ENCODE data around the gene APIP. TPM values are rescaled to one million over a fixed set of nuclear protein-coding genes. Genes with fewer than 3 reads are reported as not detected.
A peak's percentile ranks its signal among the peaks of the same experiment; 100 is the strongest.

Gene APIP
- total and polyA plus RNA-seq, 10 of the 15 experiments (the other 5 are each of a cell fraction or from before 2014, with no cell fraction given), result 26.8 to 87.1 (median 52.8) TPM

DNA sequence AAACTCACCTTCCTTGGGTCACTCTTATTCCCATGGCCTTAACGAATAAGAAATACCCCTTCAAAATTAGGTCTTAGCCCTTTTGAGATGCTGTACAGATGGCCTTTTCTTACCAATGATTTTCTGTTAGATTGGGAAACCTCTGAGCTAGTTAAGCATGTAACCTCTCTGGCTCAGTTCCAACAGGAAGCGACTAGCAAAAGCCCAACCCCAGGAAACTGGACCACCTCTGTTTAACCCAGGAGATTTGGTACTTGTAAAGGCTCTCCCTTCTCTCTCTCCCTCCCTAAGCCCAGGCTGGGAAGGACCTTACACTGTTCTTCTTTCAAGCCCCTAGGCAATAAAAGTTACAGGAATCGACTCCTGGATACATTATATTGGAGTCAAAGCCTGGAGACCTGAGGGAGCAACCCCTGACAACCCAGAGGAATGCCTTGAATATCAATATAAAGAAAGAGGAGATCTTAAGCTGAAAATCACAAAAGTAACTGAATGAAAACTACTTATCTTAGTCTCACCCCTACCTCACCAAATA lies 11.7 kb downstream of the APIP start (continued):
- TF ChIP-seq MXI1 (IDR thresholded peaks at IDR 0.05; ENCODE audit: low read depth, low read length) (no peak), IKZF1 (conservative IDR thresholded peaks at IDR 0.05) (no peak), NFIC (IDR thresholded peaks at IDR 0.05; ENCODE audit: low read depth, low read length) (no peak)

DNA sequence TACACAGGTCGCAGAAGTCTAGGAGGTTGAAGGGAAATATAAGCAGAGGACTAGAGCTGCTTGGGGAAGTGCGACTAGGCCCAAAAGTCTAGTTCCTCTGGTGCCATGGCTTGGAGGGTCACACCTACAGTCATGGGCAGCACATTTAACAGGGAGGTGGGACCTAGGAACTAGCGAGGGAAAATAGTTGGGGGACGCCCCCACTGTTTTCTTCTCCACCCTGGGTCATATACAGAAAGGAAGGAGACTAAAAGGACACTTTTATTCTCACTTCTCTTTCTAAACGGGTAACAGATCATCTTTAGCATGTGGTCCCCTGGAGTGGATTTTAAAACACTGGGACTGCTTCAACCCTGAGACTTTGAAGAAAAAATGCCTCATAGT lies 16.6 kb downstream of the APIP start:
- ChIA-PET RAD21 (ENCODE audit: unreplicated experiment) (no interaction called here), SMC1A (ENCODE audit: uncharacterized antibody, unreplicated experiment) (no interaction called here), POLR2A (no interaction called here), CTCF (interaction anchor here (0.9 to 1.6 kb wide), 2 partner anchors 312 to 314 kb away, joined by 3 to 4 read pairs; no protein-coding TSS in a partner anchor)
- no peaks in the 10 kb centered on the region for H4K20me1 ChIP-seq (ENCODE audit: control insufficient read depth, insufficient read depth)
- BruUV-seq (replicated peaks), result no TSS peak
- no peak overlapping the region for H3K27ac ChIP-seq (ENCODE audit: control insufficient read depth, insufficient read depth)
- WGBS (ENCODE audit: insufficient coverage, insufficient replicate concordance, low lambda C conversion rate, missing lambda C conversion rate), result 75% methylated on average over 5 of the region's 5 CpGs
- H3K4me2 ChIP-seq (ENCODE audit: control insufficient read depth, insufficient read depth), result no peak overlapping the region
- no peaks in the 10 kb centered on the region for H3K4me1 ChIP-seq (ENCODE audit: control insufficient read depth, insufficient read depth, low read length)
- no peaks in the 10 kb centered on the region for H3K79me2 ChIP-seq (ENCODE audit: control insufficient read depth, insufficient read depth, low read length)
- no peaks in the 10 kb centered on the region for H3K27me3 ChIP-seq (replicated peaks in 1 of 2; ENCODE audit: control insufficient read depth in 2 of 2, insufficient read depth in 2 of 2, low read length in 1 of 2)
- in situ Hi-C loops (cut with MboI) (no loop called here), intact Hi-C loops (cut with micrococcal nuclease; ENCODE audit: unreplicated experiment) (no loop called here)
- TF ChIP-seq ZNF274 (IDR thresholded peaks at IDR 0.05; ENCODE audit: insufficient read depth, insufficient read length) (no peak), NR2C1 (IDR thresholded peaks at IDR 0.05) (no peak), CBX5 (IDR thresholded peaks at IDR 0.05; ENCODE audit: low read depth) (peak; percentile 99), NFYB (IDR thresholded peaks at IDR 0.05; ENCODE audit: insufficient read depth, low read depth, low read length) (no peak), CREM (IDR thresholded peaks at IDR 0.05; ENCODE audit: low read depth) (no peak), KDM1A (IDR thresholded peaks at IDR 0.05; ENCODE audit: borderline replicate concordance) (no peak)
- TF ChIP-seq, protein P1, sequence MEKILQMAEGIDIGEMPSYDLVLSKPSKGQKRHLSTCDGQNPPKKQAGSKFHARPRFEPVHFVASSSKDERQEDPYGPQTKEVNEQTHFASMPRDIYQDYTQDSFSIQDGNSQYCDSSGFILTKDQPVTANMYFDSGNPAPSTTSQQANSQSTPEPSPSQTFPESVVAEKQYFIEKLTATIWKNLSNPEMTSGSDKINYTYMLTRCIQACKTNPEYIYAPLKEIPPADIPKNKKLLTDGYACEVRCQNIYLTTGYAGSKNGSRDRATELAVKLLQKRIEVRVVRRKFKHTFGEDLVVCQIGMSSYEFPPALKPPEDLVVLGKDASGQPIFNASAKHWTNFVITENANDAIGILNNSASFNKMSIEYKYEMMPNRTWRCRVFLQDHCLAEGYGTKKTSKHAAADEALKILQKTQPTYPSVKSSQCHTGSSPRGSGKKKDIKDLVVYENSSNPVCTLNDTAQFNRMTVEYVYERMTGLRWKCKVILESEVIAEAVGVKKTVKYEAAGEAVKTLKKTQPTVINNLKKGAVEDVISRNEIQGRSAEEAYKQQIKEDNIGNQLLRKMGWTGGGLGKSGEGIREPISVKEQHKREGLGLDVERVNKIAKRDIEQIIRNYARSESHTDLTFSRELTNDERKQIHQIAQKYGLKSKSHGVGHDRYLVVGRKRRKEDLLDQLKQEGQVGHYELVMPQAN (conservative IDR thresholded peaks at IDR 0.05), result no peak
- TF ChIP-seq, protein P2, sequence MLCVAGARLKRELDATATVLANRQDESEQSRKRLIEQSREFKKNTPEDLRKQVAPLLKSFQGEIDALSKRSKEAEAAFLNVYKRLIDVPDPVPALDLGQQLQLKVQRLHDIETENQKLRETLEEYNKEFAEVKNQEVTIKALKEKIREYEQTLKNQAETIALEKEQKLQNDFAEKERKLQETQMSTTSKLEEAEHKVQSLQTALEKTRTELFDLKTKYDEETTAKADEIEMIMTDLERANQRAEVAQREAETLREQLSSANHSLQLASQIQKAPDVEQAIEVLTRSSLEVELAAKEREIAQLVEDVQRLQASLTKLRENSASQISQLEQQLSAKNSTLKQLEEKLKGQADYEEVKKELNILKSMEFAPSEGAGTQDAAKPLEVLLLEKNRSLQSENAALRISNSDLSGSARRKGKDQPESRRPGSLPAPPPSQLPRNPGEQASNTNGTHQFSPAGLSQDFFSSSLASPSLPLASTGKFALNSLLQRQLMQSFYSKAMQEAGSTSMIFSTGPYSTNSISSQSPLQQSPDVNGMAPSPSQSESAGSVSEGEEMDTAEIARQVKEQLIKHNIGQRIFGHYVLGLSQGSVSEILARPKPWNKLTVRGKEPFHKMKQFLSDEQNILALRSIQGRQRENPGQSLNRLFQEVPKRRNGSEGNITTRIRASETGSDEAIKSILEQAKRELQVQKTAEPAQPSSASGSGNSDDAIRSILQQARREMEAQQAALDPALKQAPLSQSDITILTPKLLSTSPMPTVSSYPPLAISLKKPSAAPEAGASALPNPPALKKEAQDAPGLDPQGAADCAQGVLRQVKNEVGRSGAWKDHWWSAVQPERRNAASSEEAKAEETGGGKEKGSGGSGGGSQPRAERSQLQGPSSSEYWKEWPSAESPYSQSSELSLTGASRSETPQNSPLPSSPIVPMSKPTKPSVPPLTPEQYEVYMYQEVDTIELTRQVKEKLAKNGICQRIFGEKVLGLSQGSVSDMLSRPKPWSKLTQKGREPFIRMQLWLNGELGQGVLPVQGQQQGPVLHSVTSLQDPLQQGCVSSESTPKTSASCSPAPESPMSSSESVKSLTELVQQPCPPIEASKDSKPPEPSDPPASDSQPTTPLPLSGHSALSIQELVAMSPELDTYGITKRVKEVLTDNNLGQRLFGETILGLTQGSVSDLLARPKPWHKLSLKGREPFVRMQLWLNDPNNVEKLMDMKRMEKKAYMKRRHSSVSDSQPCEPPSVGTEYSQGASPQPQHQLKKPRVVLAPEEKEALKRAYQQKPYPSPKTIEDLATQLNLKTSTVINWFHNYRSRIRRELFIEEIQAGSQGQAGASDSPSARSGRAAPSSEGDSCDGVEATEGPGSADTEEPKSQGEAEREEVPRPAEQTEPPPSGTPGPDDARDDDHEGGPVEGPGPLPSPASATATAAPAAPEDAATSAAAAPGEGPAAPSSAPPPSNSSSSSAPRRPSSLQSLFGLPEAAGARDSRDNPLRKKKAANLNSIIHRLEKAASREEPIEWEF (IDR thresholded peaks at IDR 0.05; ENCODE audit: insufficient replicate concordance, low read depth, low read length), result no peak
- H2AFZ ChIP-seq (ENCODE audit: control insufficient read depth, low read depth, low read length), result no peak overlapping the region
- no peak overlapping the region for H3K4me3 ChIP-seq
- no peak for FAIRE-seq
- no peaks in the 10 kb centered on the region for H3K36me3 ChIP-seq (ENCODE audit: control insufficient read depth in 2 of 2, insufficient read depth in 2 of 2, low read length in 1 of 2)
- H3K9ac ChIP-seq (ENCODE audit: control insufficient read depth, insufficient read depth, low read length), result no peak overlapping the region
- ATAC-seq, result no peak
- DNase-seq (ENCODE audit: low read depth, low spot score), result no peak
- peaks cover 28% of the 10 kb centered on the region for H3K9me3 ChIP-seq (replicated peaks; ENCODE audit: control insufficient read depth, insufficient read depth, low read length)
